ENCODE results near the gene ZNF124. TPM values are rescaled to one million over a fixed set of nuclear protein-coding genes. Genes with fewer than 3 reads are reported as not detected.

The ZNF124 gene
- total and polyA plus RNA-seq, 4 donors, result 2.1 to 55.1 (median 10.9) TPM

DNA sequence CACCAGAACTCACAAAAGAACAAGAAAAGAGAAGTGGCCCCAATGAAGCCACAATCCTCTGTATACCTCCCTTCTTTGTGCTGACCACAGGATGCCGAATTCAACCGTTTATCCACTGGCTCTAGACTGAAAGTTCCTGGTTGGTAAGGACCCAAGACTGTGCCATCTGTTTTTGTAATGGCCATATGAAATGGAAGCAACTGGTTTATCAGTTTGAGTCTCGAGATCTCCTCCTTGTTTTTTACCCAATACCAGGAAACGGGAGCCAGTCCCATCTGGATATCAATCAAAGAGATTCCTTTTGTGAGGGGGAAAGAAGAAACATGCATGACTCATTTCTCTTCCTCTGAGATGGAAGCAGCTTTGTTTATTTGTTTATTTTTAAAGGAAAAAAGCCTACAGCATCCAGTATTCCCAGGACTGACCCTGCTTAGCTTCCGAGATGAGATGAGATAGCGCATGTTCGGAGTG, 32.4 kb upstream of the ZNF124 start:
- 63 to 70% methylated on average over 7 of the region's 7 CpGs for WGBS, 2 donors
- H3K27ac ChIP-seq (ENCODE audit: low read depth in 1 of 2, low read length in 1 of 2), result no peak overlapping the region
- no peak overlapping the region for H3K9ac ChIP-seq (ENCODE audit: insufficient read depth in 1 of 2, low read length in 2 of 2)
- peaks cover 0 to 15% (median 4%) of the 10 kb centered on the region in 5 donors for H3K4me1 ChIP-seq (ENCODE audit: control insufficient read depth in 5 of 5, insufficient read depth in 5 of 5, low read length in 5 of 5)
- H3K4me3 ChIP-seq, result no peak overlapping the region
- H3K36me3 ChIP-seq (ENCODE audit: control insufficient read depth in 4 of 4, insufficient read depth in 4 of 4, low read length in 4 of 4), result peaks cover 0 to 17% (median 8%) of the 10 kb centered on the region in 4 donors
- DNase-seq, result no peak
- ATAC-seq (ENCODE audit: insufficient read depth, low FRiP score), result no peak
- H3K27me3 ChIP-seq (ENCODE audit: control insufficient read depth in 3 of 3, insufficient read depth in 3 of 3, low read length in 2 of 3), result no peaks in the 10 kb centered on the region
- H3K9me3 ChIP-seq (ENCODE audit: control insufficient read depth in 4 of 4, insufficient read depth in 3 of 4, low read length in 3 of 4), result peaks cover 0 to 16% (median 0%) of the 10 kb centered on the region in 4 donors
- TF ChIP-seq, protein P1, sequence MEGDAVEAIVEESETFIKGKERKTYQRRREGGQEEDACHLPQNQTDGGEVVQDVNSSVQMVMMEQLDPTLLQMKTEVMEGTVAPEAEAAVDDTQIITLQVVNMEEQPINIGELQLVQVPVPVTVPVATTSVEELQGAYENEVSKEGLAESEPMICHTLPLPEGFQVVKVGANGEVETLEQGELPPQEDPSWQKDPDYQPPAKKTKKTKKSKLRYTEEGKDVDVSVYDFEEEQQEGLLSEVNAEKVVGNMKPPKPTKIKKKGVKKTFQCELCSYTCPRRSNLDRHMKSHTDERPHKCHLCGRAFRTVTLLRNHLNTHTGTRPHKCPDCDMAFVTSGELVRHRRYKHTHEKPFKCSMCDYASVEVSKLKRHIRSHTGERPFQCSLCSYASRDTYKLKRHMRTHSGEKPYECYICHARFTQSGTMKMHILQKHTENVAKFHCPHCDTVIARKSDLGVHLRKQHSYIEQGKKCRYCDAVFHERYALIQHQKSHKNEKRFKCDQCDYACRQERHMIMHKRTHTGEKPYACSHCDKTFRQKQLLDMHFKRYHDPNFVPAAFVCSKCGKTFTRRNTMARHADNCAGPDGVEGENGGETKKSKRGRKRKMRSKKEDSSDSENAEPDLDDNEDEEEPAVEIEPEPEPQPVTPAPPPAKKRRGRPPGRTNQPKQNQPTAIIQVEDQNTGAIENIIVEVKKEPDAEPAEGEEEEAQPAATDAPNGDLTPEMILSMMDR (IDR thresholded peaks at IDR 0.05; ENCODE audit: control extremely low read depth, extremely low read depth), result no peak

DNA sequence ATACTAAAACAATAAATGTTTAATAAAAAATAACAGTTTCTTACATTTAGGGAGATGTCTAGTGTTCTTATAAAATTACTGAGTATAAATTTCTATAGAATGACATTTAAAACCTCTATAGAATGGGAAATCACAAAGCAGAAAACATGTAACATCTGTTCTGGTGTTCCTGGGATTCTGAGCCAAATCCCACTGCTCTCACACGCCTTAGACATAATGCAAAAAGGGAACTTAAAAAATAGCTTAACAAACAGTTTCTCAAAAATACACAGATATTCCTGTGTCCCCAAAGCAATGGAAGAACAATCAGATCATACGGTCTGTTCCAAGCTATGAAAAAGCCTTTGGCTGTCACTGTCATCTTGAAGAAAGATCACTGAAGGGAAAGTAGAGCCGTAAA, 27.0 kb upstream of the ZNF124 start:
- H3K36me3 ChIP-seq (ENCODE audit: control insufficient read depth in 4 of 4, insufficient read depth in 4 of 4, low read length in 4 of 4), result peaks cover 7 to 21% (median 18%) of the 10 kb centered on the region in 4 donors
- peaks cover 0 to 6% (median 0%) of the 10 kb centered on the region in 5 donors for H3K4me1 ChIP-seq (ENCODE audit: control insufficient read depth in 5 of 5, insufficient read depth in 5 of 5, low read length in 5 of 5)
- DNase-seq (peak in 2 of 3 donors; percentile 25 to 33), ATAC-seq (ENCODE audit: insufficient read depth, low FRiP score) (no peak)
- H3K27me3 ChIP-seq (ENCODE audit: control insufficient read depth in 3 of 3, insufficient read depth in 3 of 3, low read length in 2 of 3), result no peaks in the 10 kb centered on the region
- H3K9me3 ChIP-seq (ENCODE audit: control insufficient read depth in 4 of 4, insufficient read depth in 3 of 4, low read length in 3 of 4), result peaks cover 0 to 10% (median 2%) of the 10 kb centered on the region in 4 donors
- H3K27ac ChIP-seq (ENCODE audit: low read depth in 1 of 2, low read length in 1 of 2), result no peak overlapping the region
- H3K9ac ChIP-seq (ENCODE audit: insufficient read depth in 1 of 2, low read length in 2 of 2), result no peak overlapping the region
- TF ChIP-seq, protein P1 (IDR thresholded peaks at IDR 0.05; ENCODE audit: control extremely low read depth, extremely low read depth), result no peak
- H3K4me3 ChIP-seq, result no peak overlapping the region
- 56 to 75% methylated on average over 3 of the region's 3 CpGs for WGBS, 2 donors

DNA sequence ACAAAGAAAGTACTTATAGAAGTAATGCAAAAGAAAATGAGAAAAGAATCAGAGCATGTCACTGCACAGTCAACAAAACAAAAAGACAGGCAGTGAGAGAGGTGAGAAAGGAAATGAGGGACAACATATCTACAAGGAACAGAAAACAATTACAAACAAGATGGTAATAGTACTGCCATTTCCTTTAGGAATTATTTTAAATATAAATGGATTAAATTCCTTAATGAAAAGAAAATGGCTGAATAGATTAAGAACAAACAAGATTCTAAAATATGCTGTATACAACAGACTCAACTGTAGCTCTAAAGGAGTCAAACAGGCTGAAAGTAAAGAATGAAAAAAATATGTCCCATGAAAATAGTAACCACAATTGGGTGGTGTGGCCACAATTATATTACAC, 22.1 kb upstream of the ZNF124 start:
- Histone ChIP-seq H3K9me3 (ENCODE audit: control insufficient read depth in 4 of 4, insufficient read depth in 3 of 4, low read length in 3 of 4) (peaks cover 5 to 21% (median 7%) of the 10 kb centered on the region in 4 donors), H3K9ac (ENCODE audit: insufficient read depth in 1 of 2, low read length in 2 of 2) (no peak overlapping the region), H3K27ac (ENCODE audit: low read depth in 1 of 2, low read length in 1 of 2) (no peak overlapping the region), H3K4me1 (ENCODE audit: control insufficient read depth in 5 of 5, insufficient read depth in 5 of 5, low read length in 5 of 5) (no peaks in the 10 kb centered on the region), H3K36me3 (ENCODE audit: control insufficient read depth in 4 of 4, insufficient read depth in 4 of 4, low read length in 4 of 4) (peaks cover 10 to 33% (median 25%) of the 10 kb centered on the region in 4 donors), H3K27me3 (ENCODE audit: control insufficient read depth in 3 of 3, insufficient read depth in 3 of 3, low read length in 2 of 3) (no peaks in the 10 kb centered on the region), H3K4me3 (no peak overlapping the region)
- TF ChIP-seq, protein P1 (IDR thresholded peaks at IDR 0.05; ENCODE audit: control extremely low read depth, extremely low read depth), result no peak
- ATAC-seq (ENCODE audit: insufficient read depth, low FRiP score), result no peak
- no peak for DNase-seq

All from lung (tissue), 12 donors.